Loucy (cell line): Measurements from ENCODE around the gene CEP295NL.

Experiments used
- H2AFZ ChIP-seq: fragments of 200-600 bp; sonication (generic); 2 replicates; pipeline ENCODE4 v1.6.0; 2016; ENCODE audit warnings: antibody characterized with exemption, mild to moderate bottlenecking, low read length, moderate library complexity
- H3F3A ChIP-seq: fragments of 200-600 bp; 2 replicates; pipeline ENCODE4 v1.6.0; 2016; ENCODE audit warnings: antibody characterized with exemption, low read depth, mild to moderate bottlenecking
- H3K27me3 ChIP-seq: fragments of 200-600 bp; sonication (generic); 2 replicates; pipeline ENCODE4 v1.6.1; 2014; ENCODE audit warnings: low read length, mild to moderate bottlenecking; ENCODE audit not compliant: insufficient read depth, poor library complexity, severe bottlenecking
- H3K36me3 ChIP-seq: fragments of 200-600 bp; sonication (generic); 2 replicates; pipeline ENCODE4 v1.6.1; 2016; ENCODE audit warnings: low read length; ENCODE audit not compliant: insufficient read depth
- H3K4me1 ChIP-seq: fragments of 200-600 bp; sonication (generic); 2 replicates; pipeline ENCODE4 v1.5.1; 2014; ENCODE audit warnings: low read length, mild to moderate bottlenecking; ENCODE audit not compliant: insufficient read depth, poor library complexity, severe bottlenecking
- H3K4me2 ChIP-seq: fragments of 200-600 bp; sonication (generic); 2 replicates; pipeline ENCODE4 v1.6.0; 2014; ENCODE audit warnings: antibody characterized with exemption, low read length, low read depth, mild to moderate bottlenecking; ENCODE audit not compliant: poor library complexity, severe bottlenecking
- H3K4me3 ChIP-seq: fragments of 200-600 bp; sonication (generic); 2 replicates; pipeline ENCODE4 v1.5.1; 2014; ENCODE audit warnings: low read length, mild to moderate bottlenecking, mixed read lengths; ENCODE audit not compliant: poor library complexity, severe bottlenecking
- H3K79me2 ChIP-seq: fragments of 200-600 bp; sonication (generic); 2 replicates; pipeline ENCODE4 v1.6.1; 2014; ENCODE audit warnings: low read length; ENCODE audit not compliant: insufficient read depth
- H3K9ac ChIP-seq: fragments of 200-600 bp; sonication (generic); 2 replicates; pipeline ENCODE4 v1.6.0; 2014; ENCODE audit warnings: mild to moderate bottlenecking, low read depth, low read length, moderate library complexity; ENCODE audit not compliant: poor library complexity, severe bottlenecking
- H3K9me2 ChIP-seq: fragments of 200-600 bp; sonication (generic); replicated peaks from 2 replicates; pipeline ENCODE4 v1.6.1; 2016; ENCODE audit warnings: low read depth, low read length, mixed read lengths
- H3K9me3 ChIP-seq: fragments of 200-600 bp; sonication (generic); 2 replicates; pipeline ENCODE4 v1.6.1; 2014; ENCODE audit warnings: mild to moderate bottlenecking, antibody characterized with exemption, low read length, low read depth; ENCODE audit not compliant: insufficient read depth
- H4K20me1 ChIP-seq: fragments of 200-600 bp; sonication (generic); 2 replicates; pipeline ENCODE4 v1.6.0; 2014; ENCODE audit warnings: antibody characterized with exemption, low read length, mild to moderate bottlenecking; ENCODE audit not compliant: insufficient read depth, poor library complexity, severe bottlenecking
- CTCF ChIP-seq: fragments of 200-600 bp; sonication (generic); conservative IDR thresholded peaks from 2 replicates; pipeline ENCODE4 v1.5.1; 2014; ENCODE audit warnings: mild to moderate bottlenecking, antibody characterized with exemption, low read length
- EZH2phosphoT487 ChIP-seq: fragments of 200-600 bp; IDR thresholded peaks from 2 replicates; pipeline ENCODE4 v1.6.1; 2018; ENCODE audit warnings: antibody characterized with exemption, mild to moderate bottlenecking, moderate library complexity, borderline replicate concordance

Gene CEP295NL

DNA sequence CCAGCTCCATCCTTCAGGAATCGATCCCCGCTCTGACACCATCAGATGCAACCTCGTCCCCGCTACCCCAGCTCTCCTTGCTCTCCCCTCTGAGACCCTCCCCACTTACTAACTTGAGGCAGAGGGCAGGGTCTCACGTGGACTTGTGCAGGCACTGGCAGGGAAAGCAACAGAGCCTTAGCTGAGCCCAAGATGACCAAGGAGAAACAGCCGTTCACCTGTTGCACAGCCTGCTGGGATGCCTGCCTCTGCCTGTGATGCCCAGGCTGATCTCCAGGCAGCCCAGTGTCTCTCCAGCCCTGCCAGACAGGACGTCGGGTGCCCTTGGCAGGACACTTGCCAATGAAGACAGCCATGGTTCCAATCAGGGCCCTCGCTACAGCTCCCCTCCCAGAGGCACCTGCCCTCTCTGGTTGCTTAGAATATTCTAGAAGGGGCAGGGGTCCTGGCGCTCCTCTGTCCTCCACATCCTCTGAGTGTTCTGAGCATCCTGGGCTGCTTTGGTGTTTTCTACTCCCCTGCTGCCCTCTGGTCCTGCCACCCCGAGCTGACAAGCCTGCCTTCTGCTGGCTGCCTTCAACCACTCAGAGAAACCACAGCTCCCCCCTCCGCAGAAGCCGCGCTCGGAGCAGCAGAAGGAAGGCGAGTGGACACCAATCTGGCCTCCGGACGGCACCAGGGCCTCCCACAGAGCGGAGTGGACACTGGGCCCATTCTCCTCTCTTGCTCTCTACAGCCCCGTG lies 6.7 kb downstream of the CEP295NL start:
- Histone ChIP-seq H3K27me3 (no peaks in the 10 kb centered on the region), H3K4me2 (no peak overlapping the region), H3K9ac (no peak overlapping the region), H3K9me3 (no peaks in the 10 kb centered on the region), H3F3A (no peaks in the 10 kb centered on the region), H2AFZ (no peak overlapping the region), H3K4me3 (no peak overlapping the region), H3K79me2 (0 out of 2 replicates have a peak, but pooled peaks cover 4% of the 10 kb centered on the region), H3K36me3 (peaks cover 5% of the 10 kb centered on the region; the same call in 1 of the 2 replicates), H4K20me1 (no peaks in the 10 kb centered on the region), H3K4me1 (no peaks in the 10 kb centered on the region), H3K9me2 (no peaks in the 10 kb centered on the region)
- TF ChIP-seq CTCF: no peak
- no peak for TF ChIP-seq EZH2phosphoT487

- Histone ChIP-seq H2AFZ (no peak overlapping the region), H3F3A (no peaks in the 10 kb centered on the region), H3K4me1 (no peaks in the 10 kb centered on the region), H3K4me2 (no peak overlapping the region), H3K4me3 (no peak overlapping the region), H3K9me2 (no peaks in the 10 kb centered on the region), H3K9ac (no peak overlapping the region), H3K79me2 (0 out of 2 replicates have a peak, but pooled peaks cover 4% of the 10 kb centered on the region), H3K36me3 (no peaks in the 10 kb centered on the region; the same call in 1 of the 2 replicates), H4K20me1 (no peaks in the 10 kb centered on the region), H3K9me3 (no peaks in the 10 kb centered on the region), H3K27me3 (no peaks in the 10 kb centered on the region)
- TF ChIP-seq CTCF (no peak), EZH2phosphoT487 (no peak)
These were observed 7.7 kb downstream of the CEP295NL start for GRCh38 chr17:78895322-78895721.

DNA sequence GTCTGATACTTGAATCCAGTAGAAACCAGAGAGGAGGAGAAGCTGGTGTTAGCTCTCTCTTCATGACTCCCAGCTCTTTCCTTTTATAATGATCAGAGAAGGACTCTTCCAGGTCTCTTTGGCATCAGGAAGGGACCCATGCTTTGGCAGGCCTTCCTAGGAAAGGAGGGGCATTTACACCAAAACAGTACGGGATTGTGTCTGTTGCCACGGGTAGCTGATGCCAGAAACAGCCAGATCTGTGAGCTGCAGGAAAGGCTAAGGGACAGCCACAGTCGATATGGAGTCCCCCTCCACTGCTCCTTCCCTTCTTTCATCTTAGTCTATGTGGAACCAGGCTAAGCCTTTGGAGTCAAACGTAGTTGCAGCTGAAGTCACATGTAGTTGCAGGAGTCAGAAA lies 9.3 kb downstream of the CEP295NL start:
- Histone ChIP-seq H3K9me3 (no peaks in the 10 kb centered on the region), H3F3A (no peaks in the 10 kb centered on the region), H3K9me2 (no peaks in the 10 kb centered on the region), H3K79me2 (0 out of 2 replicates have a peak, but pooled peaks cover 4% of the 10 kb centered on the region), H3K36me3 (no peaks in the 10 kb centered on the region; the same call in 1 of the 2 replicates), H3K4me2 (no peak overlapping the region), H2AFZ (no peak overlapping the region), H3K27me3 (no peaks in the 10 kb centered on the region), H3K4me3 (no peak overlapping the region), H4K20me1 (no peaks in the 10 kb centered on the region), H3K4me1 (no peaks in the 10 kb centered on the region), H3K9ac (no peak overlapping the region)
- TF ChIP-seq EZH2phosphoT487 (no peak), CTCF (no peak)
